Muscle of back (tissue), 11 donors: ENCODE results near the gene CSRNP3. TPM values are rescaled to one million over a fixed set of nuclear protein-coding genes. Genes with fewer than 3 reads are reported as not detected.

ENCODE experiments used
- DNase-seq, 3 donors: peaks; one replicate each; pipeline versions ENCODE4 v3.0.0 to v3.0.0-alpha.2; 2013
- polyA plus RNA-seq, 10 donors: library from polyadenylated mRNA; unstranded; fragments of 120-200 nt; gene quantifications; one replicate each; pipeline ENCODE4 v1.2.1, GENCODE V29; 2013; ENCODE audit not compliant: insufficient read length in 10 of 10

The CSRNP3 gene
- polyA plus RNA-seq, 10 donors = 6.3 to 12.2 (median 10.6) TPM

DNA sequence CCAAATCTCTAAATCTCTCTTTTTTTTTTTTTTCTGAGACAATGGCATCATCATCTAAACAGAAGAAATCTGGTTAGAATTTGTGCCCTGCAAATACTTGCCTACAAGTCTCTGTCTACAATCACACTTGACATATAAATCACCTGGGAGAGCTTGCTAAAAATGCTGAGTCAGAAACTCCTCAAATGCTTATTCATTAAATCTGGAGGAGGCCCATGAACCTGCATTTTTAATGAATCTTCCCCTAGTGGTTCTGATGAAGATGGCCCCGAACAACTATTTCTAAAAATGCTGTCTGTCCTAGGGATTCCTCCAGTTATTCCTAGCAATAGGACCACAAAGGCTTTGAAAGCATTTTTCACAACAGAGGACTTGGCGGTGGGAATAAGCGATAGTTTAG is 1.6 kb upstream of the CSRNP3 start:
- DNase-seq = no peak

DNA sequence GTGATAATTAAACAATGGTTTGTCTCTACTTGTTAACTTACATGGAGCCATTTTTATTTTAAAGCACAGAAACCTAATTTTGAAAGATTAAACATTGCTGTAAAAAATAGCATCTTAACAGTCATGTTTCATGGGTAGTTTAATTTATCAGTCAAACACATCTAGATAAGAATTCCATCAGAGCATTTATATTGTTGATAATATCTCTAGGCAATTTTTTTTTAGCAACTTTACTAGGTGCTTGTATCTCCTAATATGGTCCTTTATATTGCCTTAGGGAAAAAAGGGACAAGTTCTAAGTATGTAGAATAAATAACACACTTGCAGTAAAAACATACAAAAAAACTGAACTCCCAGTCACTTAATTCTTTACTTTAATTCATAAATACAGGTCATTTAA is 863 bp downstream of the CSRNP3 start:
- no peak for DNase-seq

DNA sequence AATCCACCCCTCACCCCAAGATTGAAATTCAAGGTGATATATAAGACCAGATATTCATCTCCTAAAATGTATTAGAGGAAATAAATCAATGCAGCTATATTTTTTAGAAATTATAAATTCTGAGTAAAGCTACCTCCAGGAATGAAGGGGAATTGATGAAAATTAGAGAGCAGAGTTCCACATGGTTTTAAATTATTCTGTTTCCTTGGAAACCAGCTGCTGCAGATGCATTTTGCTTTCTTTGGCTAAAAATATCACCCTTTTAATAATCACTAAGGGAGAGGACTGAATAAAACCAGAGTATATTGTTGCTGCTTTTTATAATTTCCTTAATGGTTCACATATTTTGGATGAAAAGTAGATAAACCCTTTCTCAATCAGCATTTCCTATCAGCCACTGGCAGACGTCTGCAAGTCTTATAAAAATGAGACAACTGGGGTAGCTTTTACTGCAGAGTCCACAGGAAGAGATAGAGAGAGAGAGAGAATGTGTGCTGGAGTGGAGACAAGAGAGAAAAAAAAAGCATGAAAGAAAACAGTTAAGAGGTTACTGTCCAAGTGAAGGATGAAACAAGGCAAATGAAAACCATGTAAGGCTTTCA is 2.0 kb downstream of the CSRNP3 start:
- peak in 2 of 3 donors; percentile 50 to 87 for DNase-seq

GRCh38 chr2:165472922-165473321 is 3.4 kb downstream of the CSRNP3 start:
- peak in 1 of 3 donors; percentile 59 for DNase-seq

DNA sequence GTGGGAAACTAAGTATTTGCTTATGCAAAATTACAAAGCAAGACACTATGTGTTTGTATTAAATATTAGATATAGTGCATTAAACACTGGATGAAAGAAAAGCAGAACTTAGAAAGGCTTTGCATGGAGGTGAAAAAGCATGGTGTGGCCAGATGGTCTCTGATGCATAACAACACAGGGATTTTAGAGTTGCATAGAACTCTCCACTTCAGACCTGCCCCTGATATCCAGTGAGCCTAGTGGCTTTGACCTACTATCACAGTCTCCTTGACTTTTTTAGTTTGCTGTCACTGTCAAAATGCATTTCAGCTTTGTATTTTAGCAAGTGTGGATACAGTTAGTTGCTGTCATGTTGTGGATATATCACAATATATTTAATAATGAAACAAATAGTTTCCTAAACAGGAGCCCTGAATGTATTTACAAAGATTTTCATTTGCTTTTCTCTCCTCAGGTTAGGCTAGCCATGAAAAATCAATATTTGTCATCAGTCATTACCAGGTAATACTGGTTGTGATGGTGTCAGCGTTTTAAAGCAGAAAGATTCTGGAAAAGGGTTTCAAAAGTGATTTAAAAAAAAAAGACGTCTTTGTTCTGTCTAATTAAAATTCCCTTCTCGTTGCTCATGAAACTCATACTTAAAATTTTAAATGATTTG is 5.2 kb downstream of the CSRNP3 start:
- no peak for DNase-seq

DNA sequence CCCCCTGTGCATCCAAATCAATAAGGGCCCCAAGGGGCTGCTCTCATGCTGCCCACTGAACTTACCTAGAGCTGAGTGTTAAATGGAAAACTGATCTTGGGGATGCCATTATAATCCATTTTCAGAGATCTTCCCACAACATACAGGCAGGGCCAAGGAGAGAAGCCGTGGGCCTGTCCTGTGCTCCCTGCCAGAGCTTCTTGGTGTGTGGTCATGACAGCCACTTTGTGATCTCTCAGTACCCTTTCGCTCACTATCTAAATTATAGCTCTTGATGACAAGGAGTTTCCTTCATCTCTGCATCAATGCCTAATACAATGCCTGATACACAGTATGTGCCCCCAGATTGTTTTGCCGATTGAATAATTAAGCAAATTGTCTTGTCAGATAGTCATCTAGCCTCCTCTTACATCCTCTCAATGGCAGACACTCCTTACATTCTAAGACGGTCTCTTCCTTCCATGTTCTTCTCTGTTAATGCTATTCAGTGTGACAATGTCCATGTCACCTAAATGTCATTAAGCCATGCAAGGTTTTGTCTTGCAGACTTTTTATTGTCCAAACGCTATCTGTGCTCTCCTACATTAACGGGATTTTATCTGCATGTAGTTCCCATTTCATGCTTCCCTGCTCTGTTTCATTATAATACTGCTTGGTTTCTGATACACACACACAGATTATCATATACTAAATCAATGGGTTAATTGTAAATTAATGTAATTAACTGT is 5.9 kb downstream of the CSRNP3 start:
- DNase-seq = no peak

GRCh38 chr2:165479856-165480255 is 10.4 kb downstream of the CSRNP3 start:
- peak in 2 of 3 donors; percentile 32 to 67 for DNase-seq

DNA sequence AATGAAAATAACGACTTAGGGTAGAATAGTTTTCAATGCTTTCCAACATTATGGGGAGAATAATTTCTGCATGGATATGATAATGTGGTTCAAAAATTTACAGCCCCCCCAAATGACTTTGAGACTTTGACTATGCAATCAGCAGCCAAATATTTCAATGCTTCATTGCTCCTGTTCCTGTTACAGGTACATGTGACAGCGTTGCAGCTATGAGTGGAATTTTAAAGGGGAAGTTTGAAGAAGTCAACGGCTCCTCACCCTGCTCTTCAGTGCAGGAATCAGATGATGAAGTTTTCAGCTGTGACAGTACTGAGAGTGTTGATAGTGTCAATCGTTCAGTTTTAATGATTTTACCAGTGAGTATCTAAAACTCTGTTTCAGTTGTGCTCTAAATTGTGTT is 25.1 kb downstream of the CSRNP3 start:
- no peak for DNase-seq

DNA sequence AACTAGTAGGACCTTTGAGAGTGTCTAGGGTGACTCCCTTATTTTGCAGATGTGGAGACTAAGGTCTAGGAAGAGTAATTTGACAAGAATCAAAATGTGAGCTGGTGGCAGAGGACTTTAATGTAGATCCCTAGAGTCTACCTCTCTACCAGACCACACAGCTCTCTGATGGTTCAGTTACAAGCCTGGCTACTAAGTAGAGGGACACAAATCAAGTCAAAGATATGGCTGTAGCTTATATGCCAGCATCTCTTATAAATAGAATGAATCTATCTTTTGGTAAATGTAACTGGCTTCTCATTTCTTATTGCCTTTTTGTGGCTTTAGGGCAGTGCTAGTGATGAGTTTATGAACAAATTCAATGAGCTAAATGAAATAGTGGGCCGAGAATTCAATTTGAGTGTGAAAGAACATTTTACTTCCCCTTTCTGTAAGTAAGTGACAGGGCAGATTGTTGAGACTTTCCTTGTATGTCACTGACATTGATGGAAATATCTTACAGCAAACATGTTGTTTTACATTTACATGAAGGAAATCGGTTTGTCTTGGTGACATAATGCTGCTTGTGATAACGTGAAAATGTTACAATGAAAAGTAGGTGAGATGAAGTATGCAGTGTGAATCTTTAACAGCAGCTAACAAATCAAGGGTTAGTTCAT is 28.3 kb downstream of the CSRNP3 start:
- no peak for DNase-seq

GRCh38 chr2:165499131-165499530 is 29.6 kb downstream of the CSRNP3 start:
- DNase-seq = no peak

DNA sequence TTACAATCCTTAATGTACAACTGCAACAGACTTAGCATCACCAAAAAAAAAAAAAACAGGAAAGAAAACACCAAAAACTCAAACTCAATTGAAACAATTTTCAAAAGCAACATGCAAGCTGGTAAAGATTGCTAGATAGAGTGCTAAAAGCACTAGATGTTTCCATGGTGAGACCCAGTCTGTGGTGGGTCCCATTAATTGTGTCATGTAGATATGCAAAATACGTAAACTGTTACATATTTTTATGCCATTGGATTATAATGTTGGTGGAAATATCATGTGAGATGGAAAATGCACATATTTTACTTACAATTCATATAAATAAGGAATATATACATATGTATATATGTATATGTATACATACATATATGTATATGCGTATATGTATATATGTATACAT is 30.5 kb downstream of the CSRNP3 start:
- DNase-seq = no peak

DNA sequence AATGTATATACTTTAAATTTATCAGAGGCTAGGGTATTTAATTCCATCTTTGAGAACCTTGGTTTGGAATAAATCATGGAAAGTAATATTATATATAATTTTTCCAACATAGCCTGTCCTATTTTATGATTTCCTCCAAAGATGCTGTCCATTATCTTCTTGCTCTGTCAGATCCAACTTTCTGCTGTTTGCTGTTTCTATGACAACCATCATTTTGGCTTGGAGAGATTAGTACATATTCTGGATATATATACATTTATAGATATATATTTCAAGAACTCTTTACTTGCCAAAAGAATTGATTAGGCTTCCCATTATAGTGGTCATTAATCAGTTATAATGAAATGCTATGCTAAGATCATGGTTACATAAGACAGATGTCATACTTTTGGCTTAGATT is 31.3 kb downstream of the CSRNP3 start:
- peak in 1 of 3 donors; percentile 14 for DNase-seq

GRCh38 chr2:165505514-165505913 is 36.0 kb downstream of the CSRNP3 start:
- DNase-seq = no peak

GRCh38 chr2:165508927-165509326 is 39.4 kb downstream of the CSRNP3 start:
- DNase-seq = no peak

DNA sequence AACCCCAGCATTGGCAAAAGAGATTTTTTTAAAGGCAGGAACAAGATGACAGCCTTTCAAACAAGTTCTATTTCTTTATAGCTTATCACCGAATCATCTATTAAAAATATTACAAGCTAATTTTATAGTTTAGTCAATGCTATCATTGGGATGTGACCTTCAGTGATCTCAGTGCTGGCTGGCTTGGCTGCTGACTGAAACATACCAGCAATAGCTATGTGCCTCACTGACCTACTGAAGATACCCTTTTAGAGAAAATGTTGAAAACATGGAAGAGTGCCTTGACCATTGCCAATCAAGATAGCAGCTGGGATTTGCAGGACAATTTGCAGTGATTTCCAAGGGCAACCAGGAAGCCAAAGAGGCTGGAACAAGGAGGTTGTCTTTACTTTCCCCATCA is 44.0 kb downstream of the CSRNP3 start:
- DNase-seq = no peak

- DNase-seq = no peak
These were observed 49.1 kb downstream of the CSRNP3 start for GRCh38 chr2:165518611-165519010.

GRCh38 chr2:165522719-165523118 is 53.2 kb downstream of the CSRNP3 start:
- no peak for DNase-seq

- no peak for DNase-seq
These were observed 55.2 kb downstream of the CSRNP3 start for GRCh38 chr2:165524720-165525119.

GRCh38 chr2:165528691-165529090 is 59.2 kb downstream of the CSRNP3 start:
- DNase-seq = no peak

DNA sequence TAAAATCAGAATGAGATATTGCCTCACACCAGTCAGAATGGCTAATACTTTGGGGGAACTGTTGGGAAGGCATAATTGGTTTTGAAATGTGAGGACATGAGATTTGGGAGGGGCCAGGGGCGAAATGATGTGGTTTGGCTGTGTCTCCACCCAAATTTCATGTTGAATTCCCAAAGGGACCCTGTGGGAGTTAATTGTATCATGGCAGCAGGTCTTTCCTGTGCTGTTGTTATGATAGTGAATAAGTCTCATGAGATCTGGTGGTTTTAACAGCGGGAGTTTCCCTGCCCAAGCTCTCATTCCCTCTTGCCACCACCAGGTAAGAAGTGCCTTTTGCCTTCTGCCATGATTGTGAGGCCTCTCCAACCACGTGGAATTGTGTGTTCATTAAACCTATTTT is 59.6 kb downstream of the CSRNP3 start:
- no peak for DNase-seq

GRCh38 chr2:165533331-165533730 is 63.8 kb downstream of the CSRNP3 start:
- DNase-seq = no peak

DNA sequence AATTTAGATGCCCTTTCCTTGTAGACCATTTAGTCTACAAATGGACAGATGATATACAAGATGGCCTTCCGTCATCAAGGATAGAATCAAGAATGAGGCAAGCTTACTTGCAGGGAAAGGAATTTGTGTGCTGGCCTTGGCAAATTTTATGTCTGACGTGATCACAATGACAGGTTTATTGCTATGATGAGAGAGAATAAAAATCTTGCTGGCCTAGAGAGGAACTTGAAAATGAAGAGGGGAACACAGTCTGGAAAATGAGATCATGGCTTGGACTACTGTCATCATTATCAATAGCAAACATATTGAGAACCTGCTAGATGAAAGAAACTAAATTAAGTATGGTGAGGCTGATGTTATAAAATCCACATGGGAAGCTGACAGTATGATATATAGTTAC is 66.0 kb downstream of the CSRNP3 start:
- peak; percentile 58 to 82 (median 62) for DNase-seq
